ENCODE data around the gene SBNO2.

The SBNO2 gene, protein sequence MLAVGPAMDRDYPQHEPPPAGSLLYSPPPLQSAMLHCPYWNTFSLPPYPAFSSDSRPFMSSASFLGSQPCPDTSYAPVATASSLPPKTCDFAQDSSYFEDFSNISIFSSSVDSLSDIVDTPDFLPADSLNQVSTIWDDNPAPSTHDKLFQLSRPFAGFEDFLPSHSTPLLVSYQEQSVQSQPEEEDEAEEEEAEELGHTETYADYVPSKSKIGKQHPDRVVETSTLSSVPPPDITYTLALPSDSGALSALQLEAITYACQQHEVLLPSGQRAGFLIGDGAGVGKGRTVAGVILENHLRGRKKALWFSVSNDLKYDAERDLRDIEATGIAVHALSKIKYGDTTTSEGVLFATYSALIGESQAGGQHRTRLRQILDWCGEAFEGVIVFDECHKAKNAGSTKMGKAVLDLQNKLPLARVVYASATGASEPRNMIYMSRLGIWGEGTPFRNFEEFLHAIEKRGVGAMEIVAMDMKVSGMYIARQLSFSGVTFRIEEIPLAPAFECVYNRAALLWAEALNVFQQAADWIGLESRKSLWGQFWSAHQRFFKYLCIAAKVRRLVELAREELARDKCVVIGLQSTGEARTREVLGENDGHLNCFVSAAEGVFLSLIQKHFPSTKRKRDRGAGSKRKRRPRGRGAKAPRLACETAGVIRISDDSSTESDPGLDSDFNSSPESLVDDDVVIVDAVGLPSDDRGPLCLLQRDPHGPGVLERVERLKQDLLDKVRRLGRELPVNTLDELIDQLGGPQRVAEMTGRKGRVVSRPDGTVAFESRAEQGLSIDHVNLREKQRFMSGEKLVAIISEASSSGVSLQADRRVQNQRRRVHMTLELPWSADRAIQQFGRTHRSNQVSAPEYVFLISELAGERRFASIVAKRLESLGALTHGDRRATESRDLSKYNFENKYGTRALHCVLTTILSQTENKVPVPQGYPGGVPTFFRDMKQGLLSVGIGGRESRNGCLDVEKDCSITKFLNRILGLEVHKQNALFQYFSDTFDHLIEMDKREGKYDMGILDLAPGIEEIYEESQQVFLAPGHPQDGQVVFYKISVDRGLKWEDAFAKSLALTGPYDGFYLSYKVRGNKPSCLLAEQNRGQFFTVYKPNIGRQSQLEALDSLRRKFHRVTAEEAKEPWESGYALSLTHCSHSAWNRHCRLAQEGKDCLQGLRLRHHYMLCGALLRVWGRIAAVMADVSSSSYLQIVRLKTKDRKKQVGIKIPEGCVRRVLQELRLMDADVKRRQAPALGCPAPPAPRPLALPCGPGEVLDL (N-terminal part only)

DNA sequence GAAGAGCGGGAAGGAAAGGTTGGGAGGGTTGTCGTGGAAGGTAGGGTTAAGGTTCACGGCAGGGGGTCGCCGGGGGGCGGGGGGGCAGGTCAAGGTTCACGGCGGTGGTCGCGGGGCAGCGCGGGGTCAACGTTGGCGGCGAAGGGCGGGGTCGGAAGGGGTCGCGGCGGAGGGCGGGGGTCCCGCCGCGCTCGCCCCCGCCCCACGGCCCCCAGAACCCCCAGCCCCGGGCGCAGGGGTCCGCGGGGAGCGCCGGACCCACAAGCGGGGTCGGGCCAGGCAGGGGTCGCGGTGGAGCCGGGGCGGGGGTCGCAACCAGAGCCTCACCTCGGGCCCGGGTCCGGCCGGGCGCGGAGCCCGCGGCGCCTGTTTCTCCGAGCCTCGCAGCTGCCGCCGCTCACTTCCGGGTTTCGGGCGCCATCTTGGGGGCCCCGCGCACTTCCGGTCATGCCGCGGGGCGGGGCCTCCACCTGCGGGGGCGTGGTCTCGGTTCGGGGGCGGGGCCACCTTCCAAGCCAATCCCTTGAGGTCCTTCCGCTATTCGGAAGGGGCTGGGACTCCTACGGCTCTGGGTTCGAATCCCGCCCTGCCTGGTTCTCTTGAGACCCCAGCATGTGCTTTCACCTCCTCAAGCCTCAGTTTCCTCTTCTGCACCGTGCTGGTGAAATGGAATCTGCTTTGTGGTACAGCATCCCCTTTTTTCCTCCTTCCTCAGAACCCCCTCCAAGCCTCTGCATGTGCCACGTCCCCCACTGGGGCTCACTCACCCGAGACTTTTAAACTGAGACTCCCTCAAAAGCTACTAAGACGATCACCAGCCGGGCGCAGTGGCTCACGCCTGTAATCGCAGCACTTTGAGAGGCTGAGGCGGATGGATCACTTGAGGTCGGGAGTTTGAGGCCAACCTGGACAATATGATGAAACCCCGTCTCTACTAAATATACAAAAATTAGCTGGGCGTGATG lies at the start of gene SBNO2:
SBNO2 (minus strand) TSS at position 424 of the 965 bp plus-strand sequence. CDS start 19,992 bp downstream, outside the sequence.
- no peak for DNase-seq

DNA sequence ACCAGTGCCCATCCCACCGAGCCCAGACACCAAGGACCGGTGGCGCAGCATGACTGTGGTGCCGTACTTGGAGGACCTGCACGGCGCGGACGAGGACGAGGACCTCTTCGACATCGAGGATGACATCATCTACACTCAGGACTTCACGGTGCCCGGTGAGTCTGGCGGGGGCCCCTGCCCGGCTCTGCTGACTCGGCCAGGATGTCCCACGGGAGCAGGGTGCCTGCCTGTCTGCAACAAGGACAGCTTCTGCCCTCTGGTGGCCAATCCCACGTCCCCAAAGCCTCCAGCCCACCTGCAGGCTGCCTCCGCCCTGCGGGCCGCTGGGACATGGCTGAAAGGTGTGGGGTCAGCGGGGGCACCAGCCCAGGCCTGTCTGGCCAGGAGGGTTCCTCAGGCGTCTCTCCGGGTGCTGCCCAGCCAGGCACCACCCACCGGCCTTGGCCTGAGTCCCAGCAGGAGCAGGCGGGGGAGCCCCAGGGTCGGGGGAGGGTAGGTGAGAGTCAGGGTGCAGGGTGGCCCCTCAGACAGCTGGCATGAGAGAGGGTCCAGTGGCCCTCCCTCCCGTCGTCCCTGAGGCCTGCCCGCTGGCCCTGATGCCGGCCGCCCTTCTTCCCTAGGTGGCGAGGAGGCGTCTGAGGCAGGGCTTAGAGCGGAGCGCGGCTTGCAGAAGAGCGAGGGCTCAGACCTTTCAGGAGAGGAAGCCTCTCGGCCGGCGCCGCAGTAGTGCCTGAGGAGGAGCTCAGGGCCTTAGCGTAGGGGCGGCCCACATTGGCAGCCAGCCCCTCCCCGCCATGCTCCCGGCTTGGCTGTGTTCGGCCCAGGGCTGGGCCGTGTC lies 49.2 kb upstream of the SBNO2 start:
- DNase-seq, result no peak

DNA sequence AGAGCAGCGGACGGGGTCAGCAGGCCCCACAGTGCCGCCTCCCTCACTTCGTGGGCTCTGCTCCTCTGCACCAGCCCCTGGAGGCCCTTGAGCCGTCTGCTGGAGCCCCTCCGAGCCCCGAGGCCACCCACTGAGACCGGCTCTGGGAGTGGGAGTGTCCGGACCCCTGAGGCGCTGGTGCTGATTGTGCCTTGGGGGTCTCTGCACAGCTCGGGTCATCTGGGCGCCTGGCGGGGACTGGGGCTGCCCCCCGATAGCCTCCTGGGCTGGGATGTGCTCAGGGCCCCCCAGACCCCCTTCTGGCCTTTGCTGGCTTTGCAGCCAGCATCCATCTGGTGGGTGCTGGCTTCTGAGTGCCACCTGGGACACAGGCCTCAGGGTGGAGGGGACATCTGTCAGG lies 48.3 kb upstream of the SBNO2 start:
- DNase-seq, result no peak

DNA sequence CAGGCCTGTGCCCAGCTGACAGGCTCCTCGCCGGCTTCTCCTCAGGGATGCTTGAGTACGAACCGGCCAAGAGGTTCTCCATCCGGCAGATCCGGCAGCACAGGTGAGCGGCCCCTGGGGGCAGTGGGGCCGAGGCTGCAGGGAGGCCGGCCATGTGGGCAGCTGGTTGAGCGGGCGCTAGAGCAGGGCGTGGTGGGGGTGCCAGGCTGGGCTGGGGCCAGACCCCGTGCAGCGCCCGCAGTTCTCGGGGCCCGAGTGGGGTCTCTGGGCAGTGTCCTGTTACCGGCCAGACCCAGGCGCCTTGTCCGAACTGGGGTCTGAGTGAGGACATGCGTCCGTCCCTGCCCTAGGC lies 47.8 kb upstream of the SBNO2 start:
- DNase-seq, result no peak

DNA sequence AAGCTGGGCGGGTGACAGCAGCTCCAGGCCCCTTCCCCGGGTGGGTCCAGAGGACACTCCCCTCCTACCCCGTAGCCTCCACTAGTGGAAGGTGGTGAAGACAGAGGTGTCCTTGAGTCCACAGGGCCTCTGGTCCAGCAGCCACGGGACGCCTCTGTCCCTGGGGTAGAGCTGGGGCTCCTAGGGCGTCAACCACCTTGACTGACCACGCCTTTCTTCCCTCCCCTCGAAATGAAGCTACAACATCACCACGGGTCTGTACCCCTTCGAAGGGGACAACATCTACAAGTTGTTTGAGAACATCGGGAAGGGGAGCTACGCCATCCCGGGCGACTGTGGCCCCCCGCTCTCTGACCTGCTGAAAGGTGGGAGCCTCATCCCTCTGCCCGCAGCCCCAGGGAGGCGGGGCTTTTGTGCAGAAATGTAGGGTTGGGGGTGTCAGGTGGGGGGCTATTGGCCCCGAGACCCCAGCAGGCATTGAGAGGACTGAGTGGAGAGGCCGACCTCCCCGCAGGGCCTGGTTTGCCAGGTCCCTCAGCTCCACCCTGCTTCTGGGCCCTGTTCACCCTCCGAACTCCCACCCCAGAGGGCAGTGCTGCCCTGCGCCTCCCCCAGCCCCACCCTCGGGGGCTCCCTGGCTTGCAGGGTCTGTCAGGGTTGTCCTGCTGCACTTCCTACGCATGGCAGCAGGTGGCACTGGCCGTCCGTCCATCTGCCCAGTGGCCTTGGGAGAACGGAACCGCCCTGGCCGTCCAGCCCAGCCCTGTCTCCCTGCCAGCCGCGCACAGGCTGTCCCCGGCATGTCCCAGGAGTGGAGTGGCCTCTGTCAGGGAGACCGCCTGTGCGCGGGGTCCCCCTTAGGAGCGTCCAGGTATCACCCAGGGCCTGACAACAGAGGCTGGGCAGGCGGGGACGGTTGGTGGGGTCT lies 47.2 kb upstream of the SBNO2 start:
- DNase-seq, result no peak

DNA sequence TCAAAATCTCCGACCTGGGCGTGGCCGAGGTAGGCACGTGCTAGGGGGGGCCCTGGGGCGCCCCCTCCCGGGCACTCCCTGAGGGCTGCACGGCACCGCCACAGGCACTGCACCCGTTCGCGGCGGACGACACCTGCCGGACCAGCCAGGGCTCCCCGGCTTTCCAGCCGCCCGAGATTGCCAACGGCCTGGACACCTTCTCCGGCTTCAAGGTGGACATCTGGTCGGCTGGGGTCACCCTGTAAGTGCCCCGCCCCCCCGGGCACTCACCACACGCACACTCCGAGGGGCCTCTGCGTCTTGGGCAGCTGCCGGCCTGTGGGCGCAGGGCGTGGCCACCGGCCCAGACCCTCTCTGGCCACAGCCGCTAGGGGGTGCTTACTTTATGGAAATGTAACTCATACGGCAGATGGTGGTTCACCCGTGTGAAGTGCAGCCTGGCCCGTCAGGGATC lies 46.4 kb upstream of the SBNO2 start:
- no peak for DNase-seq

DNA sequence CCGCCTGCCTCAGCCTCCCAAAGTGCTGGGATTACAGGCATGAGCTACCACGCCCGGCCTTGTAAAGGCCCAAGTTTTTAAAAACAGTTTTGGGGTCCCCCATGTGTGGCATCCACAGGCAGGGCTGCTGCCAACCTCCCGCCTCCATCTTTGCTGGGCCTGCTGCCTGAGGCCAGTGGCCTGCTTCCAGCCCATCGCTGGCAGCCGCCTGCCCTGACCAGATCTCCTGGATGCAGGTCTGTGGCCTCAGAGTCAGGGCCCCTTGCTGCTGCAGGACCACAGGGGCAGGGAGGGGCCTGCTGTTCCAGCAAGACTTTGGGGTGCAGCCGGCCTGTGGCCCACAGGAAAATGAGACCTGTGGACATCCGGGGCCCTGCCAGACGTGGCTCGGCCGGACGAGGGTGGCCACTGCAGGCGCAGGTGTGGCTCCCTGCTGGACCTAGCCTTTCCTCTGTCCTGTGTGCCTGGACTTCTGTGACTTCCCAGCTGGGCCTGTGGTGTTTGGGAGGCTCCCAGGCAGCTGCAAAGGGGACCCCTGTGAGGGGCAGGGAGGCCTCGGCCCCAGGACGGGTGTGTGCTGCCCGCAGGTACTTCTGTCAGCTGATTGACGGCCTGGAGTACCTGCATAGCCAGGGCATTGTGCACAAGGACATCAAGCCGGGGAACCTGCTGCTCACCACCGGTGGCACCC lies 45.9 kb upstream of the SBNO2 start:
- no peak for DNase-seq

DNA sequence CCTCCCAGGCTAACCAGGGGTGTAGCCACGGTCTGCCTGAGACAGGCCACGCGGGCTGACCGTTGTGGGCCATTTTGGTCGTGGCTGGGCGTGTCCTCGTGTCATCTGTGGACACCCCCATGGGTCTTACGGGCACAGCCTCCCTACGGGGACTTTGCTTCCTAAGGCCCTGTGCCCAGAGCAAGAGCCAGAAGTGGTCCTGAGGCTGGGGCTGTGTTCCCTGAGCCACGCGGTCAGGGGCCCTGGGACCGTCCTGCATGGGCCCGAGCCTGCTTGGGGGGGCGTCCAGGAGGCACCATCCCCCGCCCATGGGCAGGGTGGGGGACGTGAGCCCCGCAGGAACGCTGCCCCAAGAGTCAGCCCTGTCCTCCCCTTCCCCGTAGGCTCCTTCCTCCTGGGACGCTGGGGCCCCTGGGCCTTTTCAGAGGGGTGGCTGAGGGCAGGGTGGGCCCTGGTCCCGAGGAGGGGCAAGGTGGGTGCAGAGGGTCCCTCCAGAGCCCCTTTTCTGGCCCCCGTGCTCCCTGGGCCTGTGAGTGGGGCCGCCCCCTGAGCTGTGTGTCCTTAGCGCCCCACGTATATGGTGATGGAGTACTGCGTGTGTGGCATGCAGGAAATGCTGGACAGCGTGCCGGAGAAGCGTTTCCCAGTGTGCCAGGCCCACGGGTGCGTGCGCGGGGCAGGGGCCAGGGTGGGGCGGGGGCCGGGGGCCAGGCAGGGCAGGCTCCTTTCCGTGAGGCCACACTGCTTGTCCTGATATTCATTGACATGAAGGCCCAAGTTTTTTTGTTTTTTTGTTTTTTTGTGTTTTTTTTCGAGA lies 44.9 kb upstream of the SBNO2 start:
- DNase-seq, result no peak

DNA sequence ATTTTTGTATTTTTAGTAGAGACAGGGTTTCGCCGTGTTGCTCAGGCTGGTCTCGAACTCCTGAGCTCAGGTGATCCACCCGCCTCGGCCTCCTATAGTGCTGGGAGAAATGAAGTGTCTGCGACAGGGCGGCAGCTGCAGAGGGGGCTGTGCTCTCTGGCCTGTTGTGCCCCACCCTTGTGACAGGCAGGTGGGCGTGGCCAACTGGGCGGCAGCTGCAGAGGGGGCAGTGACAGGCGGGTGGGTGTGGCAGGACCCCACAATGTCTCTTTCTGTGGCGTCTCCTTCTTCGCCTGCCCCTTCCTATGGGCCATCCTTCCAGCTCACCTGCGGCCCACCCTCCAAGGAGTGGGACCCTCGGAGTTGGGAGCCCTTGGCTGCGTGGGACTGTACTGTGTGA lies 43.3 kb upstream of the SBNO2 start:
- DNase-seq, result no peak

DNA sequence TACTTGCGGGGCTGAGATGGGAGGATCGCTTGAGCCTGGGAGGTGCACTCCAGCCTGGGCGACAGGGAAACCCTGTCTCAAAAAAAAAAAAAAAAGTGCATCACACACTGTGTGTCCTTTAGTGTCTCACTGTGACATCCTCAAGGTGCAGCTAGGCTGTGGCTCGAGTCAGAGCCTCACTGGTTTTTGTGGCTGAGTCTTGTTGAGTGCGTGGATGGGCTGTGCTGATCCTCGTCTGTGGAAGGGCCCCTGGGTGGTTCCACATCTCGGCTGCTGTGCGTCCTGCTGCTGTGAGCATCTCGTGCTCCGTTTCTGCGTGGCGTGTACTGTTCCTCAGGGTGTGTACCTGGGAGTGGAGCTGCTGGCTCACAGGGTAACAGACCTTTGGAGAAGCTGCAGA lies 42.7 kb upstream of the SBNO2 start:
- no peak for DNase-seq

DNA sequence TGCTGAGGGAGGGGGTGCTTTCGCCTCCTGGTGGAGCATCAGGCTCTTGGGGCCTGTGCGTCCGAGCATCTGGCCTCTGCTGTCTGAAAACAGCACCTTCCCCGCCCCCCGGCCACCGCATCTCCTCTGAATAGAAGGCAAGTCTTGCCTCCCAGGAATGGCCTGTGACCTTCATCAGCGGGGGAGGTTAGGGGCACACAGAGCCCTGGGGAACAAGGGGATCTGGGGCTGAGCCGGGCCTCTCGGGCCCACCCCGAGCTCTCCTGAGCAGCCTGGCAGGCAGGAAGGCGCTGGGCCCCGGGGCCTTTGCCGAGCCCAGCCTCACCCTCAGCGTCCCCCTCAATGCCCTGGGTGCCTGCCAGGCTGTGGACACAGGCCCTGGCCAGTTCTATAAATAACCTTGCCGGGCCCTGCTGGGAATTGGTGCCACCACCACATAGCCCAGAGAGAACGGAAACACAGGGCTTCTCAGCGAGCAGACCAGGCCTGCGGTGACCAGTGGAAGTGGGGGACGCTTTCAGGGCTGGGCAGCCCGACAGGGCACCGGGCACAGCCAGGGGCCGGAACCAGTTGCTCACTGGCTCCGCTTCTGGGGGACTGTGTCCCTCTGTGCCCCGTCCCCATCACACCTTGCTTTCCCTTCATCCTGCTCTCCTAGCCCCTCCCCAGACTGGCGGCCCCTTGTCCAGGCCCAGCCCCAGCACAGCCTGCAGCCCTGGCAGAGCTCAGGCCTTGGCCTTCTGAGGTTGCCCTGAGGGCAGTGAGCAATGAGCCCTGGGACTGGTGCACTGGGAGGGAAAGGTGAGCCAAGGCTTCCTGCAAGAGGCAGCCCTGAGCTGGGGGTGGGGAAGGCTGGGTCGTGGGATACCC lies 41.0 kb upstream of the SBNO2 start:
- DNase-seq, result no peak

DNA sequence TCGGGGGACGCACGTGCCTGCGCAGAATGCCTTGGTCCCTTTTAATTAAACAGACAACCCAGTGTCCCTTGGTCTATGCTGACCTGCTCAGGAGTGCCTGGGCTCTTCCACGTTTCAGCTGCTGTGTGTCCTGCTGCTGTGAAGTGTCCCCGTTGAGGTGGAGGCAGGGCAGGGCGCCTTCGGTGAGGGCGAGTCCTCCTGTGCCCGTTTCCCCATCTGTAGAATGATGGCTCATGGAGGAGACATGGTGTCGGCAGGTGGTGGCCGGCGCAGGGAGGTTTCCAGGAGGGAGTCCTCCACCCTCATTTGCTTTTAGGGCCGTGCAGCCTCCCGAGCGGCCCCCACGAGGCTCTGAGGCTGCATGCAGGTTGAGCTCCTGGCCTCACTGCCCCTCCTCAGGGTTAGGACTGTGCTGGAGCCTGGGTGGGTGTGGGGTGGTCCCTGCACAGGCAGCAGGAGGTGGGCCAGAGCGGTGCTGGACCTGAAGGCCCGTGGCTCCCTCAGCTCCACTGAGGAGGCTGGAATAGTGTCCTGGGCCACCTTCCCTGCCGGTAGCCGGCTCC lies 40.3 kb upstream of the SBNO2 start:
- DNase-seq, result no peak

DNA sequence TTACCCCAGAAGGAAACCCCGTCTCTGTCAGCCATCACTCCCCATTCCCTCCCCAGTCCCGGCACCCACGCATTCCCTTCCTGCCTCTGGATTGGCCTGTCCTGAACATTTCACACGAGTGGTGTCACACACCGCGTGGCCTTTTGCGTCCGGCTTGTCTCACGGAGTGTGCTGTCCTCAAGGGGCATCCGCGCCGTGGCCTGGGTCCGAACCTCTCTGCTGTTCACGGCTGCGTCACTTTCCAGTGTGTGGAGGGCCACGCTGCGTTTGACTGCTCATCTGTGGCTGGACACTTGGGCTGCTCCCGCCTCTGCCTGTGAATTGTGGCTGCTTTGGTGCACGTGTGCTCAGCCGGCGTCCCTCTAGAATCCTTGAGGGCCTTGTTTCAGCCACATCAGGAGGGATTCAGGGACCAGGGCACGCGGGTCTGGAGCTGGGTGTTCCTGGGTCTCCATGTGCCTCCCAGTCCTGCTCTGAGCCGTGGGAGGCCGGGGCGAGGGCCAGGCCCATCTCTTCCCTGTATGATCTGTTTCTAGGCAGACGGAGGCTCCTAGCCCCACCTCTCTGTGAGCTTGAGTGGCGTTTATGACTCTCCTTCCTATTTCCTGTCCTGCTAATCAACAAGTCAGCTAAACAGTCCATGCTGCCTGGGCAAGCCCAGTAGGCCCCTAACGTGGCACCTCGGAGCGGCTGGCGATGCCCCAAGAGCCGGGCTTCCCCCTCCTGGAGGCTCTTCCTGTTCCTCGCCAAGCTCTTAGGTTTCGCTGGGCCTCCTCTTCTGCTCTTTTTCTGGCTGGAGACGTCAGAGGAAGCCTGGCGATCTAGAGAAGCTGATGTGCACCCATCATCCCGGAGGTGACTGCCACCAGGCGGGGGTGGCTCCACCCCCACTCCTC lies 39.6 kb upstream of the SBNO2 start:
- DNase-seq, result no peak

DNA sequence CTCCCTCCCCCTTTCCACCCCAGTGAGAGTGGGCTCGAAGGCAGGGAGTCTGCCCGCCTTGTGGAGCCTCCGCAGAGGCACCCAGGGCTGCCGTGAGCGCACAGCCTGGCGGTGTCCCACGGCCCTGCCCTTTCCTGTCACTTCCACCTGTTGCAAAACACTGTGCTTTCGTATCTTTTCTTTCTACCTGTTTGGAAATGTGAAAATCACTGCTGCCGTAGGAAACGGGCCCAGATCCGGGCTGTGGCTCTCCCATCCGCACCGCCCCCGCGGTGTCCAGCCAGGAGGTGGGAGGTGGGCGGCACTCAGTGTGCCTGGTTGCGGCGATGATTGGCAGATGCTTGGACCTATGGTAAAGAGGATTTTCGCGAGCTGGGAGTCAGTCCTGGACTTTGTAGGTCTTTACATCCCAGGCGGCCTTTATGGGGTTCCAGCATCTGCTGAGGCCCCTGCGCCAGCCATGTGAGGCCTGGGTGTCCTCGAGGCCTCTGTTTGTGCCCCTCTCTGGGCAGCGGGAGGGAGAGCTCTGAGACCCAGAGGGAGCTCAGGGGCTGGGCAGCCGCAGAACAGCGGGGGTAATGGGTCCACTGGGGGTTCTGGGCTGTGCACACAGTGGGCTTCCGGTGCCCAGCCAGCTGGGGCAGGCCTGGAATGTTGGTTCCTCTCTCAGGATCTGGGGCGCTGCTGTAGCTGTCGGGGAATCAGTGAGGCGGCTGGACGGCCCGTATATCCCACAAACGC lies 37.6 kb upstream of the SBNO2 start:
- no peak for DNase-seq

DNA sequence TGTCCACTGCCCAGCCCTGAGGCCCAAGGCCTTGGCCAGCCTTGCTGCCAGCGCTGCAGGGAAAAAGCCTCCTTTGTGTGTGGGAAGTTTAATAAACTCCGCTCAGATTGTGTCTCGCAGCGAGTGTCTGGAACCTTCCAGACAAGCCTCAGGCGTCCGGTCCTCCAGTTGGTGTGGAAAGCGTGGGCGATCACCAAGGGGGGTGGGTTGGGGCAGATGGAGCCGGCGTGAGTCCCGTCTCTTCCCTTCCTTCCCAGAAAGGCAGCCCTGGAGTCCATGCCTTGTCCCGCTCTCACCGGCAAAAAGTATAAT lies 36.1 kb upstream of the SBNO2 start:
- no peak for DNase-seq

All from NCI-H526 treated with DMSO at 0.1 percent for 48 hours (cell line).